Progenitor cell of endocrine pancreas (in vitro differentiated cells): ENCODE measurements around the gene POLR1H. TPM values are rescaled to one million over a fixed set of nuclear protein-coding genes. Genes with fewer than 3 reads are reported as not detected.

Source experiments
- DNase-seq: peaks from one replicate; pipeline ENCODE4 v3.0.0; 2021; ENCODE audit warnings: low spot score; ENCODE audit not compliant: unreplicated experiment
- H3K27ac Mint-ChIP-seq: 2 replicates; pipeline ENCODE4 v1.8.0; 2021; ENCODE audit warnings: mild to moderate bottlenecking, moderate library complexity, mixed read lengths
- H3K27me3 Mint-ChIP-seq: 2 replicates; pipeline ENCODE4 v1.8.0; 2021; ENCODE audit warnings: mixed read lengths
- H3K36me3 Mint-ChIP-seq: 2 replicates; pipeline ENCODE4 v1.8.0; 2022; ENCODE audit warnings: mixed read lengths; ENCODE audit not compliant: insufficient read depth
- H3K4me1 Mint-ChIP-seq: 2 replicates; pipeline ENCODE4 v1.8.0; 2021; ENCODE audit warnings: low read depth, mixed read lengths
- H3K4me3 Mint-ChIP-seq: 2 replicates; pipeline ENCODE4 v1.8.0; 2021; ENCODE audit warnings: low read depth, mild to moderate bottlenecking, moderate library complexity, mixed read lengths
- H3K9me3 Mint-ChIP-seq: 2 replicates; pipeline ENCODE4 v1.8.0; 2021; ENCODE audit warnings: low read depth, mixed read lengths
- total RNA-seq: library from RNA; stranded (reverse); gene quantifications from 2 replicates; pipeline ENCODE4 v1.2.1, GENCODE V29; 2021
- TF ChIP-seq, protein P1 (sequence below): fragments of 200-600 bp; sonication (generic); IDR thresholded peaks from one replicate; pipeline ENCODE4 v1.5.0; 2021; ENCODE audit warnings: antibody characterized with exemption, mild to moderate bottlenecking; ENCODE audit not compliant: unreplicated experiment

Gene POLR1H
- total RNA-seq, 1 donor from 2014 or later = 27.3 TPM

- peaks cover 76% of the 10 kb centered on the region for H3K27me3 Mint-ChIP-seq
- H3K9me3 Mint-ChIP-seq = no peaks in the 10 kb centered on the region
- DNase-seq = no peak
- peaks cover 13% of the 10 kb centered on the region for H3K4me1 Mint-ChIP-seq
- H3K36me3 Mint-ChIP-seq = no peaks in the 10 kb centered on the region
- no peak overlapping the region for H3K4me3 Mint-ChIP-seq
- H3K27ac Mint-ChIP-seq = no peak overlapping the region
- TF ChIP-seq, protein P1, sequence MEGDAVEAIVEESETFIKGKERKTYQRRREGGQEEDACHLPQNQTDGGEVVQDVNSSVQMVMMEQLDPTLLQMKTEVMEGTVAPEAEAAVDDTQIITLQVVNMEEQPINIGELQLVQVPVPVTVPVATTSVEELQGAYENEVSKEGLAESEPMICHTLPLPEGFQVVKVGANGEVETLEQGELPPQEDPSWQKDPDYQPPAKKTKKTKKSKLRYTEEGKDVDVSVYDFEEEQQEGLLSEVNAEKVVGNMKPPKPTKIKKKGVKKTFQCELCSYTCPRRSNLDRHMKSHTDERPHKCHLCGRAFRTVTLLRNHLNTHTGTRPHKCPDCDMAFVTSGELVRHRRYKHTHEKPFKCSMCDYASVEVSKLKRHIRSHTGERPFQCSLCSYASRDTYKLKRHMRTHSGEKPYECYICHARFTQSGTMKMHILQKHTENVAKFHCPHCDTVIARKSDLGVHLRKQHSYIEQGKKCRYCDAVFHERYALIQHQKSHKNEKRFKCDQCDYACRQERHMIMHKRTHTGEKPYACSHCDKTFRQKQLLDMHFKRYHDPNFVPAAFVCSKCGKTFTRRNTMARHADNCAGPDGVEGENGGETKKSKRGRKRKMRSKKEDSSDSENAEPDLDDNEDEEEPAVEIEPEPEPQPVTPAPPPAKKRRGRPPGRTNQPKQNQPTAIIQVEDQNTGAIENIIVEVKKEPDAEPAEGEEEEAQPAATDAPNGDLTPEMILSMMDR = no peak
These were observed 37.1 kb downstream of the POLR1H start for GRCh38 chr6:30097902-30098768.

GRCh38 chr6:30100154-30100553 lies 39.1 kb downstream of the POLR1H start:
- H3K4me1 Mint-ChIP-seq = peaks cover 14% of the 10 kb centered on the region
- H3K27me3 Mint-ChIP-seq = peaks cover 84% of the 10 kb centered on the region
- no peak for DNase-seq
- TF ChIP-seq, protein P1 = no peak
- H3K27ac Mint-ChIP-seq = no peak overlapping the region
- H3K36me3 Mint-ChIP-seq = no peaks in the 10 kb centered on the region
- no peaks in the 10 kb centered on the region for H3K9me3 Mint-ChIP-seq
- H3K4me3 Mint-ChIP-seq = peak overlapping the region; percentile 51

DNA sequence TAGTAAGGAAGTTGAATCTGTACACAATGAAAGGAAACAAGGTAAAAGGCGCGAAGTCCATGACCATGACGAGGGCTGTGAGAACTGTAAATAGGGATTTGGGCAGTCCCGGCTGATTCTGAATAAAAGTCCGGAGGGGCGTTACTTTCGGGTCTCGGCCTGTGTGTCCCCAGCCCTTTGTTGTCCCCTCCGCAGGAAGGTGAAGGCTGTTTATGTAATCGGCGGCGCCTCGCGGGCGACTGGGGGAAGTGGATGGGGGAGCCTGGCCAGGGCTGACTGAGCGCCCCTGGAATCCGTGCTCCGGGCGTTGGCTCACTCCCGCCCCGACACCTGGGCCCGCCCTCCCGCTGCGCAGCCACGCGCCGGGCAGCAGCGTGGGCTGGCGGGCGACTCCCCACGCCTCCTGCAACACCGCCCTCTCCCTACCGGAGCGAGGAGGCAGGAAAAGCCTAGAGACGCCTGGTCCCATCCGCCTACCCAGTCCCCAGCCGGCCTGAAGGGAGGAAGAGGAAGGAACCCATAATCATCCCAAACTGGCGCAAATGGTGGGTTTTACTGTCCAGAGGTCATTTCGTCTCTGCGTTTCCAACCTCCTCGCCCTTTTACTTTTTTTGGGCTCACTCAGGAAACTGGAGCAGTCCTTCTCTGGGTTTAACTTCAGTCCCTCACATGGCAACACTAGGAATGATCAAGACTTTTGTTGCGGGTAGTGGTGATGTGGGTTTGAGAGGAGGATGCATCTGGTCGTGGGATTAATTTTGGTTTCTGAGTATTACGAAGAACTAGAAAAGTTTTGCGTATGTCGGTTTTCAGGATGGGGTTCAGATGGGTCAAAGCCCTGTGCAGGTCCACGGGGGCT lies 39.7 kb downstream of the POLR1H start:
- TF ChIP-seq, protein P1 = no peak

GRCh38 chr6:30101444-30102413 lies 40.7 kb downstream of the POLR1H start:
- H3K27me3 Mint-ChIP-seq = peaks cover 85% of the 10 kb centered on the region
- H3K27ac Mint-ChIP-seq = no peak overlapping the region
- H3K9me3 Mint-ChIP-seq = no peaks in the 10 kb centered on the region
- H3K36me3 Mint-ChIP-seq = no peaks in the 10 kb centered on the region
- TF ChIP-seq, protein P1 = peak; percentile 10
- H3K4me1 Mint-ChIP-seq = peaks cover 12% of the 10 kb centered on the region
- H3K4me3 Mint-ChIP-seq = peak overlapping the region; percentile 62
- peak; percentile 81 for DNase-seq

More for the DNA sequence above, 39.7 kb downstream of the POLR1H start:
- H3K4me3 Mint-ChIP-seq = peak overlapping the region; percentile 62
- no peaks in the 10 kb centered on the region for H3K9me3 Mint-ChIP-seq
- H3K36me3 Mint-ChIP-seq = no peaks in the 10 kb centered on the region
- no peak for DNase-seq
- H3K27me3 Mint-ChIP-seq = peaks cover 82% of the 10 kb centered on the region
- peaks cover 12% of the 10 kb centered on the region for H3K4me1 Mint-ChIP-seq
- no peak overlapping the region for H3K27ac Mint-ChIP-seq
